Astrocyte of the cerebellum (primary cell): Measurements from ENCODE around the gene KCNIP2.

Source experiments
- DNase-seq: peaks from one replicate; pipeline ENCODE4 v3.0.0-alpha.2; 2011; ENCODE audit warnings: low read depth
- H3K4me3 ChIP-seq: 2 replicates; pipeline ENCODE4 v1.5.1; 2011; ENCODE audit warnings: mild to moderate bottlenecking, low read depth, low read length, moderate library complexity
- CTCF ChIP-seq: IDR thresholded peaks from 2 replicates; pipeline ENCODE4 v1.5.1; 2012; ENCODE audit warnings: low read length, low read depth, moderate library complexity, mild to moderate bottlenecking; ENCODE audit errors: missing control alignments
- in situ Hi-C: cut with HindIII; loops from 2 replicates; pipeline ENCODE4 v1.10.0; 2017; ENCODE audit warnings: low sequenced_read_pairs

The KCNIP2 gene

GRCh38 chr10:101886521-101887312, 43.1 kb upstream of the KCNIP2 start:
- H3K4me3 ChIP-seq = no peak overlapping the region
- in situ Hi-C loops = loop anchor here (25.0 kb wide), 1 partner anchor 101 kb away; no protein-coding TSS in a partner anchor
- DNase-seq = no peak
- no peak for TF ChIP-seq CTCF

- TF ChIP-seq CTCF = no peak
- in situ Hi-C loops = loop anchor here (25.0 kb wide), 1 partner anchor 106 kb away; no protein-coding TSS in a partner anchor
- H3K4me3 ChIP-seq = no peak overlapping the region
Observed at GRCh38 chr10:101881036-101881774, 37.6 kb upstream of the KCNIP2 start.

GRCh38 chr10:101880232-101880573, 36.6 kb upstream of the KCNIP2 start:
- H3K4me3 ChIP-seq = no peak overlapping the region
- TF ChIP-seq CTCF = no peak
- in situ Hi-C loops = loop anchor here (25.0 kb wide), 1 partner anchor 107 kb away; no protein-coding TSS in a partner anchor
- DNase-seq = no peak

More at GRCh38 chr10:101881036-101881774, 37.6 kb upstream of the KCNIP2 start:
- DNase-seq = no peak

- no peak overlapping the region for H3K4me3 ChIP-seq
- DNase-seq = peak; percentile 52
- in situ Hi-C loops = loop anchor here (25.0 kb wide), 1 partner anchor 108 kb away; no protein-coding TSS in a partner anchor
- no peak for TF ChIP-seq CTCF
Observed at GRCh38 chr10:101879456-101880231, 36.0 kb upstream of the KCNIP2 start.

- H3K4me3 ChIP-seq = no peak overlapping the region
- DNase-seq = no peak
- in situ Hi-C loops = loop anchor here (25.0 kb wide), 1 partner anchor 108 kb away; no protein-coding TSS in a partner anchor
- TF ChIP-seq CTCF = no peak
Observed at GRCh38 chr10:101878869-101879268, 35.3 kb upstream of the KCNIP2 start.
